Gastroesophageal sphincter (tissue), 3 donors: ENCODE data around the gene ATP1A3.

Source experiments
- EP300 ChIP-seq: sonication (generic); formaldehyde crosslinking; IDR thresholded peaks from one replicate; pipeline ENCODE4 v1.6.1; 2017; ENCODE audit warnings: antibody characterized with exemption, mild to moderate bottlenecking
- POLR2A ChIP-seq, 2 donors: fragments of 450-650 bp; IDR thresholded peaks; one replicate each; pipeline ENCODE4 v1.6.1; 2017; ENCODE audit warnings: antibody characterized with exemption in 2 of 2, mild to moderate bottlenecking in 2 of 2, moderate library complexity in 1 of 2
- POLR2AphosphoS5 ChIP-seq: sonication (generic); formaldehyde crosslinking; IDR thresholded peaks from one replicate; pipeline ENCODE4 v1.6.1; 2017; ENCODE audit warnings: antibody characterized with exemption
- TF ChIP-seq, protein P1 (sequence below), 4 experiments: fragments of 200-600 bp in 2 of 4; fragments of 450-650 bp in 2 of 4; sonication (generic) in 1 of 4; IDR thresholded peaks; one replicate each; pipeline ENCODE4 v1.5.1; 2017 to 2019; ENCODE audit warnings: antibody characterized with exemption in 4 of 4, mild to moderate bottlenecking in 2 of 4, moderate library complexity in 2 of 4

DNA sequence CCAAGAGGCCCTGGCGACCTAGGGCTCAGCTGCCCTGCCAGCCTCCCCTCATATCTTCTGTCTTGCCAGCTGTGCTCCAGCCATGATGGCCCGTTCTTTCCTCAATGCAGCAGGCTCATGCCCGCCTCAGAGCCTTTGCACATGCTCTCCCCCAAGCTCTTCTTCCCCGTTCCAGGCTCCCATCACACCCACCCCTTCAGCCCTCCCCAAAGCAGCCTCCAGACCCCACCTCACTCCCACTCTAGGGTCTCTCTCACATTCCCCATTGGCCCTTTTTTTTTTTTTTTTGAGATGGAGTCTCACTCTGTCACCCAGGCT, 29.9 kb upstream of the ATP1A3 start:
- TF ChIP-seq, protein P1, sequence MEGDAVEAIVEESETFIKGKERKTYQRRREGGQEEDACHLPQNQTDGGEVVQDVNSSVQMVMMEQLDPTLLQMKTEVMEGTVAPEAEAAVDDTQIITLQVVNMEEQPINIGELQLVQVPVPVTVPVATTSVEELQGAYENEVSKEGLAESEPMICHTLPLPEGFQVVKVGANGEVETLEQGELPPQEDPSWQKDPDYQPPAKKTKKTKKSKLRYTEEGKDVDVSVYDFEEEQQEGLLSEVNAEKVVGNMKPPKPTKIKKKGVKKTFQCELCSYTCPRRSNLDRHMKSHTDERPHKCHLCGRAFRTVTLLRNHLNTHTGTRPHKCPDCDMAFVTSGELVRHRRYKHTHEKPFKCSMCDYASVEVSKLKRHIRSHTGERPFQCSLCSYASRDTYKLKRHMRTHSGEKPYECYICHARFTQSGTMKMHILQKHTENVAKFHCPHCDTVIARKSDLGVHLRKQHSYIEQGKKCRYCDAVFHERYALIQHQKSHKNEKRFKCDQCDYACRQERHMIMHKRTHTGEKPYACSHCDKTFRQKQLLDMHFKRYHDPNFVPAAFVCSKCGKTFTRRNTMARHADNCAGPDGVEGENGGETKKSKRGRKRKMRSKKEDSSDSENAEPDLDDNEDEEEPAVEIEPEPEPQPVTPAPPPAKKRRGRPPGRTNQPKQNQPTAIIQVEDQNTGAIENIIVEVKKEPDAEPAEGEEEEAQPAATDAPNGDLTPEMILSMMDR (IDR thresholded peaks at IDR 0.05), result no peak
- no peak for TF ChIP-seq EP300
- no peak for TF ChIP-seq POLR2A (IDR thresholded peaks at IDR 0.05)
- no peak for TF ChIP-seq POLR2AphosphoS5
